Measurements from ENCODE around the gene TCF7L2. TPM values are rescaled to one million over a fixed set of nuclear protein-coding genes. Genes with fewer than 3 reads are reported as not detected.
A peak's percentile ranks its signal among the peaks of the same experiment; 100 is the strongest.

Gene TCF7L2
- total and polyA plus RNA-seq, 8 donors: 6.7 to 179 (median 61.7) TPM

DNA sequence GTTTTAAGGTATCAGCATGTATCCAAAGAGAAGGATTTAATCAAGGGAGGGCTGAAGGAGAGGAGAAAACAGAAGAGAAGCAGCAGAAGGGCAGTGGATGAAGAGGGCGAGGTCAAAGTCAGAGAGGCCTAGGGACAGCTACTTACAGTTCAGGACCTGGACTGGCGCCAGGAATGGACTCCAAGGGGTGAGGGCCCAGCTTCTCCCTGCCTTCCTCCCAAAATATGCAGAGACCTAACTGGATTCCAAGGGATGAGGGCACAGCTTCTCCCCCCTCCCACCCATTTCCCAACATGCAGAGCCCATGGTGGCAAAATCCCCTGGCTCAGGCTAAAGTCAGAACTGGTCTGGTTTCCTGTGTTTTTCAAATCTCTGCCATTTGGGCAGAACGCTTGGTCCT is 3.4 kb upstream of the TCF7L2 start:
- H3K4me3 ChIP-seq: no peak overlapping the region
- DNase-seq: no peak
- no peaks in the 10 kb centered on the region for H3K36me3 ChIP-seq
- WGBS, 5 donors: 86 to 96% (median 93%) methylated on average over 3 of the region's 3 CpGs
- H3K4me1 ChIP-seq: peaks cover 9 to 40% (median 19%) of the 10 kb centered on the region in 4 donors
- no peak overlapping the region for H3K27ac ChIP-seq
- H3K9me3 ChIP-seq: no peaks in the 10 kb centered on the region
- no peak for TF ChIP-seq POLR2A (IDR thresholded peaks at IDR 0.05)
- TF ChIP-seq, protein P1, sequence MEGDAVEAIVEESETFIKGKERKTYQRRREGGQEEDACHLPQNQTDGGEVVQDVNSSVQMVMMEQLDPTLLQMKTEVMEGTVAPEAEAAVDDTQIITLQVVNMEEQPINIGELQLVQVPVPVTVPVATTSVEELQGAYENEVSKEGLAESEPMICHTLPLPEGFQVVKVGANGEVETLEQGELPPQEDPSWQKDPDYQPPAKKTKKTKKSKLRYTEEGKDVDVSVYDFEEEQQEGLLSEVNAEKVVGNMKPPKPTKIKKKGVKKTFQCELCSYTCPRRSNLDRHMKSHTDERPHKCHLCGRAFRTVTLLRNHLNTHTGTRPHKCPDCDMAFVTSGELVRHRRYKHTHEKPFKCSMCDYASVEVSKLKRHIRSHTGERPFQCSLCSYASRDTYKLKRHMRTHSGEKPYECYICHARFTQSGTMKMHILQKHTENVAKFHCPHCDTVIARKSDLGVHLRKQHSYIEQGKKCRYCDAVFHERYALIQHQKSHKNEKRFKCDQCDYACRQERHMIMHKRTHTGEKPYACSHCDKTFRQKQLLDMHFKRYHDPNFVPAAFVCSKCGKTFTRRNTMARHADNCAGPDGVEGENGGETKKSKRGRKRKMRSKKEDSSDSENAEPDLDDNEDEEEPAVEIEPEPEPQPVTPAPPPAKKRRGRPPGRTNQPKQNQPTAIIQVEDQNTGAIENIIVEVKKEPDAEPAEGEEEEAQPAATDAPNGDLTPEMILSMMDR (IDR thresholded peaks at IDR 0.05): no peak
- TF ChIP-seq POLR2AphosphoS5 (IDR thresholded peaks at IDR 0.05): no peak
- no peak for TF ChIP-seq EP300 (IDR thresholded peaks at IDR 0.05)
- no peaks in the 10 kb centered on the region for H3K27me3 ChIP-seq
- intact Hi-C loops (cut with DNase I; ENCODE audit: low total_unique reads): no loop called here

DNA sequence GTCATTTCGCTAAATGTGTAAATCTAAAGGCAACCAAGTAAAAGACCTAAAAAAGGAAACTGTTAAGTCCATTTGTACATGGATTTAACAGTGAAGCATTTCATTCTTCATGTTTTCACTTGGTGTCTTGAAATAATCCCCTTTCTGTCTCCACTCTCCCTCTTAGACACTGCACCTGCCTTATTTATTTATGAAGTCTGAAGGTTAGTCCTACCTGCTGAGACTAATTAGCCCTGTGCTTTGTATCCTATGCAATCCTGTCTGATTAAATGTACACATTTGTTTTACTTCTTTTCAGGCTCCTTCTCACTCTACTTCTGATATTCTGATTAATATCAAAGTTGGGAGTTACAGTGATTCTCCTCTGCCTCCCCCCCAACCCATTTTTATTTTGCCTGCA is 1.9 kb upstream of the TCF7L2 start:
- H3K36me3 ChIP-seq: no peaks in the 10 kb centered on the region
- intact Hi-C loops (cut with DNase I; ENCODE audit: low total_unique reads): no loop called here
- no peaks in the 10 kb centered on the region for H3K27me3 ChIP-seq
- peaks cover 9 to 52% (median 19%) of the 10 kb centered on the region in 4 donors for H3K4me1 ChIP-seq
- H3K27ac ChIP-seq: peak overlapping the region in 4 of 5 donors; percentile 94 to 96 (median 94)
- DNase-seq: no peak
- WGBS, 5 donors: 86 to 100% (median 97%) methylated on average over 1 of the region's 1 CpG
- H3K9me3 ChIP-seq: no peaks in the 10 kb centered on the region
- TF ChIP-seq POLR2AphosphoS5 (IDR thresholded peaks at IDR 0.05): no peak
- TF ChIP-seq EP300 (IDR thresholded peaks at IDR 0.05): no peak
- TF ChIP-seq POLR2A (IDR thresholded peaks at IDR 0.05): no peak
- TF ChIP-seq, protein P1 (IDR thresholded peaks at IDR 0.05): no peak
- H3K4me3 ChIP-seq: no peak overlapping the region

DNA sequence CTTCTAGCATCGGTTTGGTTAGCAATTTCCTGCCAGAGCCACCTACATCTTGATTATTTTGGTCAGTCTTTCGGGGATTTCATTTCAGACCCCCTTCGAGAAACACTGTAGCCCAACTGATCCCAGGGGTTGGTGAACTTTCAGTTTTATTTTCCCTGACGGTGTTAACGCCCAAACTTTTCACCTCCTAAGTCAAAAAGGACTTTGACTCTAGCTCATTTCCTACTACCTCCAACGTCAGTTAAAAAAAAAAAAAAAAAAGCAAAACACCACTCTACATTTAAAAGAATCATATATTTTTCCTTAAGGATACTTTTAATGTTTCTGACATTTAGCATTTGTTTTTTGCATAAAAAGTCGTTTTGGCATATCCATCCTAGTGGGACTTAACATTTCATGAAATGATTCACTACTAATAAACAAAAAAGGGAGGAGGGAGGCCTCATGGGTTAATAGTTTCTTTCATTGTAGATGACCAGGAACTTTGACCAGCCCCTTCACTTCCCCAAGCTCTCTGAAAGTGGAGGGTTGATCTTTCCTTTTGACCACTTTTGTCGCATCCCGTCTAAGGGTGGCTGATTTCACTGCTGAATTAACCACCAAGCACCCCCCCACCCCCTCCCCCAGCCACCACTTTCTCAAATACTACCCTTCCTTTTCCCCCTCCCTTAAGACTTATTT is 764 bp upstream of the TCF7L2 start:
- TF ChIP-seq, protein P1 (IDR thresholded peaks at IDR 0.05): no peak
- no peak for TF ChIP-seq EP300 (IDR thresholded peaks at IDR 0.05)
- TF ChIP-seq POLR2A (IDR thresholded peaks at IDR 0.05): no peak
- TF ChIP-seq POLR2AphosphoS5 (IDR thresholded peaks at IDR 0.05): no peak
- DNase-seq: peak in 1 of 2 donors; percentile 71
- Histone ChIP-seq H3K9me3 (no peaks in the 10 kb centered on the region), H3K27me3 (no peaks in the 10 kb centered on the region), H3K36me3 (no peaks in the 10 kb centered on the region), H3K27ac (peak overlapping the region; percentile 81 to 96 (median 94)), H3K4me3 (peak overlapping the region; percentile 64 to 81 (median 70)), H3K4me1 (peaks cover 9 to 63% (median 28%) of the 10 kb centered on the region in 4 donors)
- WGBS, 5 donors: 3 to 12% (median 9%) methylated on average over 9 of the region's 9 CpGs
- intact Hi-C loops (cut with DNase I; ENCODE audit: low total_unique reads): no loop called here

DNA sequence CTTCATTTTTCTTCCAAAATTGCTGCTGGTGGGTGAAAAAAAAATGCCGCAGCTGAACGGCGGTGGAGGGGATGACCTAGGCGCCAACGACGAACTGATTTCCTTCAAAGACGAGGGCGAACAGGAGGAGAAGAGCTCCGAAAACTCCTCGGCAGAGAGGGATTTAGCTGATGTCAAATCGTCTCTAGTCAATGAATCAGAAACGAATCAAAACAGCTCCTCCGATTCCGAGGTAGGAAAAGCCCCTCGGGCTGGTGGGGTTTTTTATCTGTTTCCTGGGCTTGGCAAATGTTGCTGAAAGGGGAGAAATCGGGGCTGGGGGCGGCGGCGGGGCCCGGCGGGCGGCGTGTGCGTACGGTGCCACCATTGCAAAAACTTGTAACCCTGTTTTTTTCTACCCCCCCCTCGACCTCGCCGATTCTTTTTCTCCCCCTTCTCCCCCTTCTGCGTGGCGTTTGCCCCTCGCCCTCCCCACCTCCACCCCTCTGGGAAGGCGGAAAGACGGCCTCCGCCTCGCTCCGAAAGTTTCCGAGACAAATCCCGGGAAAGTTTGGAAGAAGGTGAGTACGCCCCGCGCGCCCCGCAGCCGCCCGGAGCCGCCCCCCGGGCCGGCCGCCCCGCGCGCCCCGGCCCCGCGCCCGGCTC is 789 bp downstream of the TCF7L2 start:
- peak in 1 of 2 donors; percentile 71 for DNase-seq
- no peaks in the 10 kb centered on the region for H3K9me3 ChIP-seq
- H3K27me3 ChIP-seq: no peaks in the 10 kb centered on the region
- H3K4me1 ChIP-seq: peaks cover 12 to 73% (median 36%) of the 10 kb centered on the region in 4 donors
- H3K36me3 ChIP-seq: no peaks in the 10 kb centered on the region
- 0 to 1% (median 1%) methylated on average over 38 to 56 of the region's 56 CpGs for WGBS, 5 donors
- peak overlapping the region; percentile 94 to 97 (median 95) for H3K27ac ChIP-seq
- no peak for TF ChIP-seq EP300 (IDR thresholded peaks at IDR 0.05)
- TF ChIP-seq POLR2A (IDR thresholded peaks at IDR 0.05): no peak
- TF ChIP-seq POLR2AphosphoS5 (IDR thresholded peaks at IDR 0.05): no peak
- TF ChIP-seq, protein P1 (IDR thresholded peaks at IDR 0.05): no peak
- peak overlapping the region; percentile 64 to 81 (median 70) for H3K4me3 ChIP-seq
- intact Hi-C loops (cut with DNase I; ENCODE audit: low total_unique reads): no loop called here

Measured in stomach (tissue), 9 donors.